B cell (primary cell): ENCODE results near the gene DLG2. TPM values are rescaled to one million over a fixed set of nuclear protein-coding genes. Genes with fewer than 3 reads are reported as not detected.
A peak's percentile ranks its signal among the peaks of the same experiment; 100 is the strongest.

Experiments used
- ATAC-seq: fragments of 200-7000 bp; cut with Tn5 transposase; one replicate; pipeline ENCODE4 v1.10.0; 2021; ENCODE audit warnings: low read depth, mild to moderate bottlenecking, moderate number of reproducible peaks, moderate library complexity
- CTCF ChIA-PET: fragments of 350-600 bp; sonication (Branson Sonifier 250); formaldehyde crosslinking; loops from one replicate; lab custom pipeline; 2021; ENCODE audit warnings: antibody characterized with exemption, inconsistent platforms; lab: Charles Lee
- POLR2A ChIA-PET: fragments of 350-600 bp; sonication (Branson Sonifier 250); formaldehyde crosslinking; loops from one replicate; lab custom pipeline; 2021; ENCODE audit warnings: antibody characterized with exemption; lab: Charles Lee
- DNase-seq: peaks from one replicate; pipeline ENCODE4 v3.0.0; 2013
- H2AFZ ChIP-seq: 2 replicates; pipeline ENCODE4 v1.6.1; 2012; ENCODE audit warnings: mild to moderate bottlenecking, low read depth, low read length; ENCODE audit not compliant: insufficient read depth, poor library complexity, severe bottlenecking
- H3K27ac ChIP-seq, 2 donors: 1 replicate in 1 of 2; 2 replicates in 1 of 2; pipeline ENCODE4 v1.5.1; 2012 to 2013; ENCODE audit warnings: low read length in 2 of 2, mild to moderate bottlenecking in 2 of 2, moderate library complexity in 1 of 2
- H3K27me3 ChIP-seq, 4 experiments: fragments of 200-600 bp in 1 of 4; sonication (generic) in 1 of 4; replicated peaks in 1 of 4; 1 replicate in 2 of 4; 2 replicates in 2 of 4; pipeline versions ENCODE4 v1.6.1 to v1.7.0; 2013 to 2016; ENCODE audit warnings: low read length in 3 of 4, mild to moderate bottlenecking in 2 of 4, mixed read lengths in 1 of 4, moderate library complexity in 1 of 4; ENCODE audit not compliant: insufficient read depth in 4 of 4, control insufficient read depth in 3 of 4; ENCODE audit errors: control extremely low read depth in 1 of 4
- H3K36me3 ChIP-seq, 2 experiments: replicated peaks in 1 of 2; 1 replicate in 1 of 2; 2 replicates in 1 of 2; pipeline versions ENCODE4 v1.6.1 to v1.7.1; 2013; ENCODE audit warnings: low read length in 1 of 2; ENCODE audit not compliant: insufficient read depth in 2 of 2, control insufficient read depth in 1 of 2; ENCODE audit errors: control extremely low read depth in 1 of 2, extremely low read depth in 1 of 2
- H3K4me1 ChIP-seq, 2 donors: fragments of 200-600 bp in 1 of 2; sonication (generic) in 1 of 2; 1 replicate in 1 of 2; 2 replicates in 1 of 2; pipeline versions ENCODE4 v1.5.1 to v1.6.1; 2013 to 2017; ENCODE audit warnings: low read length in 2 of 2; ENCODE audit not compliant: control insufficient read depth in 2 of 2, insufficient read depth in 2 of 2
- H3K4me2 ChIP-seq: replicated peaks from 2 replicates; pipeline ENCODE3; 2012; ENCODE audit warnings: mild to moderate bottlenecking, low read depth, low read length; ENCODE audit not compliant: poor library complexity, severe bottlenecking
- H3K4me3 ChIP-seq, 5 experiments: fragments of 200-600 bp in 1 of 5; sonication (generic) in 1 of 5; 1 replicate in 3 of 5; 2 replicates in 2 of 5; pipeline versions ENCODE4 v1.5.1 to v1.7.0; 2011 to 2016; ENCODE audit warnings: low read length in 4 of 5, mild to moderate bottlenecking in 4 of 5, low read depth in 2 of 5, control low read depth in 1 of 5, moderate library complexity in 1 of 5; ENCODE audit not compliant: insufficient read depth in 1 of 5; ENCODE audit errors: control extremely low read depth in 1 of 5, extremely low read depth in 1 of 5
- H3K79me2 ChIP-seq: fragments of 200-600 bp; sonication (generic); one replicate; pipeline ENCODE4 v1.6.0; 2016; ENCODE audit warnings: low read length; ENCODE audit not compliant: control insufficient read depth, insufficient read depth
- H3K9ac ChIP-seq: fragments of 200-600 bp; sonication (generic); 2 replicates; pipeline ENCODE4 v1.6.1; 2017; ENCODE audit warnings: mild to moderate bottlenecking, low read length, moderate library complexity
- H3K9me3 ChIP-seq, 3 donors: one replicate each; pipeline versions ENCODE4 v1.6.1 to v1.7.1; 2013; ENCODE audit warnings: low read length in 2 of 3; ENCODE audit not compliant: control insufficient read depth in 2 of 3, insufficient read depth in 1 of 3; ENCODE audit errors: control extremely low read depth in 1 of 3
- H4K20me1 ChIP-seq: 2 replicates; pipeline ENCODE4 v1.6.0; 2012; ENCODE audit warnings: mild to moderate bottlenecking, low read length; ENCODE audit not compliant: insufficient read depth, control insufficient read depth, poor library complexity, severe bottlenecking
- H3K27ac Mint-ChIP-seq: one replicate; pipeline ENCODE4 v1.8.0; 2021; ENCODE audit warnings: mixed read lengths
- H3K27me3 Mint-ChIP-seq: one replicate; pipeline ENCODE4 v1.8.0; 2021; ENCODE audit warnings: mixed read lengths
- H3K4me1 Mint-ChIP-seq: one replicate; pipeline ENCODE4 v1.8.0; 2021; ENCODE audit warnings: mixed read lengths
- H3K4me3 Mint-ChIP-seq: one replicate; pipeline ENCODE4 v1.8.0; 2021; ENCODE audit warnings: mixed read lengths
- H3K9me3 Mint-ChIP-seq: one replicate; pipeline ENCODE4 v1.8.0; 2022; ENCODE audit warnings: mixed read lengths; ENCODE audit not compliant: insufficient read depth
- CTCF ChIP-seq: fragments of 200-600 bp; IDR thresholded peaks from one replicate; pipeline ENCODE4 v1.8.0; 2022; ENCODE audit warnings: antibody characterized with exemption, mild to moderate bottlenecking
- EZH2 ChIP-seq: IDR thresholded peaks from 2 replicates; pipeline ENCODE4 v1.6.1; 2012; ENCODE audit warnings: borderline replicate concordance, low read depth, mild to moderate bottlenecking, moderate library complexity, low read length; ENCODE audit not compliant: insufficient read depth, poor library complexity, severe bottlenecking
- WGBS: methylation state at CpG from one replicate; pipeline ENCODE4 v1.1.5; 2013; ENCODE audit warnings: missing lambda C conversion rate; ENCODE audit not compliant: insufficient coverage; 5-methylcytosine and 5-hydroxymethylcytosine counted together
- intact Hi-C: fragments of 100-400 bp; cut with micrococcal nuclease; formaldehyde crosslinking; loops from one replicate; pipeline ENCODE4 v1.10.0; 2022
- polyA plus RNA-seq: library from polyadenylated mRNA; depleted of rRNA; stranded (reverse); fragments of >200 nt; gene quantifications from 2 replicates; pipeline ENCODE4 v1.2.3, GENCODE V29; 2012
- total RNA-seq, 2 donors: library from RNA; stranded (reverse); fragments of 120-200 nt in 1 of 2; gene quantifications; 1 replicate in 1 of 2; 2 replicates in 1 of 2; pipeline versions ENCODE4 v1.2.3 to v1.2.4, GENCODE V29; 2013 to 2022

Gene DLG2
- total and polyA plus RNA-seq, 2 donors (not counting 1 experiment from before 2014, with no cell fraction given), result 0.54 to 5.4 TPM

- H3K27me3 ChIP-seq, result peaks cover 0 to 13% (median 2%) of the 10 kb centered on the region in 4 experiments
- no peaks in the 10 kb centered on the region for H3K9me3 ChIP-seq
- Mint-ChIP-seq H3K27me3 (peaks cover 53% of the 10 kb centered on the region), H3K27ac (no peak overlapping the region), H3K4me3 (no peak overlapping the region), H3K9me3 (no peaks in the 10 kb centered on the region), H3K4me1 (peaks cover 21% of the 10 kb centered on the region)
- H3K36me3 ChIP-seq, result no peaks in the 10 kb centered on the region
- intact Hi-C loops, result no loop called here
- no peak for ATAC-seq
- WGBS, result 100% methylated on average over 3 of the region's 4 CpGs
- no peak for TF ChIP-seq EZH2
- no peak for TF ChIP-seq CTCF
- POLR2A ChIA-PET, result no interaction called here
- no peak overlapping the region for H3K4me3 ChIP-seq
- H3K4me2 ChIP-seq, result no peak overlapping the region
- no peak for DNase-seq
- no peak overlapping the region for H2AFZ ChIP-seq
- no peak overlapping the region for H3K9ac ChIP-seq
- H3K27ac ChIP-seq, result no peak overlapping the region
- H3K79me2 ChIP-seq, result no peaks in the 10 kb centered on the region
- H4K20me1 ChIP-seq, result no peaks in the 10 kb centered on the region
- CTCF ChIA-PET, result interaction anchor here (0.8 kb wide), 1 partner anchor 392 kb away, joined by 3 read pairs; no protein-coding TSS in a partner anchor
- peaks cover 0 to 13% of the 10 kb centered on the region in 2 donors for H3K4me1 ChIP-seq
Measured at GRCh38 chr11:83684071-83684470, 1943.1 kb downstream of the DLG2 start.

- no peaks in the 10 kb centered on the region for H3K79me2 ChIP-seq
- Mint-ChIP-seq H3K4me1 (peaks cover 21% of the 10 kb centered on the region), H3K27ac (no peak overlapping the region), H3K9me3 (no peaks in the 10 kb centered on the region), H3K27me3 (peaks cover 60% of the 10 kb centered on the region), H3K4me3 (peak overlapping the region; percentile 85)
- POLR2A ChIA-PET, result no interaction called here
- H2AFZ ChIP-seq, result no peak overlapping the region
- no CpG with 5 or more reads among the region's 1 CpG for whole genome bisulfite sequencing
- H3K27me3 ChIP-seq, result peaks cover 0 to 13% (median 2%) of the 10 kb centered on the region in 4 experiments
- no peak overlapping the region for H3K4me3 ChIP-seq
- peaks cover 0 to 13% of the 10 kb centered on the region in 2 donors for H3K4me1 ChIP-seq
- no peaks in the 10 kb centered on the region for H4K20me1 ChIP-seq
- H3K27ac ChIP-seq, result no peak overlapping the region
- no peak overlapping the region for H3K9ac ChIP-seq
- no peak for TF ChIP-seq EZH2
- no peak for TF ChIP-seq CTCF
- ATAC-seq, result no peak
- H3K4me2 ChIP-seq, result peak overlapping the region; percentile 4
- CTCF ChIA-PET, result no interaction called here
- H3K9me3 ChIP-seq, result no peaks in the 10 kb centered on the region
- intact Hi-C loops, result no loop called here
- H3K36me3 ChIP-seq, result no peaks in the 10 kb centered on the region
- DNase-seq, result peak; percentile 17
Measured at GRCh38 chr11:83682611-83682973, 1944.6 kb downstream of the DLG2 start.
